Endothelial cell (in vitro differentiated cells): ENCODE results near the gene DNAI2. TPM values are rescaled to one million over a fixed set of nuclear protein-coding genes. Genes with fewer than 3 reads are reported as not detected.

Experiments used
- DNase-seq: peaks from one replicate; pipeline ENCODE4 v3.0.0; 2021; ENCODE audit warnings: low spot score
- H3K27ac Mint-ChIP-seq: one replicate; pipeline ENCODE4 v1.8.0; 2021; ENCODE audit warnings: mixed read lengths, inconsistent platforms; ENCODE audit not compliant: unreplicated experiment
- H3K27me3 Mint-ChIP-seq: one replicate; pipeline ENCODE4 v1.8.0; 2021; ENCODE audit warnings: mild to moderate bottlenecking, moderate library complexity, mixed read lengths, inconsistent platforms; ENCODE audit not compliant: unreplicated experiment
- H3K36me3 Mint-ChIP-seq: one replicate; pipeline ENCODE4 v1.8.0; 2021; ENCODE audit warnings: mild to moderate bottlenecking, low read depth, mixed read lengths, inconsistent platforms; ENCODE audit not compliant: unreplicated experiment
- H3K4me1 Mint-ChIP-seq: one replicate; pipeline ENCODE4 v1.8.0; 2021; ENCODE audit warnings: mild to moderate bottlenecking, mixed read lengths, inconsistent platforms; ENCODE audit not compliant: unreplicated experiment
- H3K4me3 Mint-ChIP-seq: one replicate; pipeline ENCODE4 v1.8.0; 2021; ENCODE audit warnings: mild to moderate bottlenecking, mixed read lengths, inconsistent platforms; ENCODE audit not compliant: unreplicated experiment
- H3K9me3 Mint-ChIP-seq: one replicate; pipeline ENCODE4 v1.8.0; 2021; ENCODE audit warnings: mixed read lengths, inconsistent platforms; ENCODE audit not compliant: unreplicated experiment
- CTCF ChIP-seq: fragments of 200-600 bp; sonication (generic); IDR thresholded peaks from one replicate; pipeline ENCODE4 v1.5.0; 2021; ENCODE audit warnings: antibody characterized with exemption; ENCODE audit not compliant: unreplicated experiment
- total RNA-seq: library from RNA; stranded (reverse); fragmentation: NEBNext Ultra II Directional; extraction: Animal tissue kit (Norgen Biotek cat#: 25700); gene quantifications from one replicate; pipeline ENCODE4 v1.2.1, GENCODE V29; 2021; ENCODE audit not compliant: unreplicated experiment

Gene DNAI2
- total RNA-seq, 1 donor from 2014 or later, result not detected

- no peaks in the 10 kb centered on the region for H3K4me1 Mint-ChIP-seq
- TF ChIP-seq CTCF, result no peak
These were observed 18.5 kb downstream of the DNAI2 start for GRCh38 chr17:74292495-74292894.

GRCh38 chr17:74295625-74296547 lies 21.9 kb downstream of the DNAI2 start:
- H3K27ac Mint-ChIP-seq, result no peak overlapping the region
- no peaks in the 10 kb centered on the region for H3K36me3 Mint-ChIP-seq
- peaks cover 2% of the 10 kb centered on the region for H3K27me3 Mint-ChIP-seq
- H3K4me1 Mint-ChIP-seq, result no peaks in the 10 kb centered on the region
- no peak for DNase-seq
- H3K9me3 Mint-ChIP-seq, result no peaks in the 10 kb centered on the region
- no peak for TF ChIP-seq CTCF
- H3K4me3 Mint-ChIP-seq, result no peak overlapping the region

More at GRCh38 chr17:74292495-74292894, 18.5 kb downstream of the DNAI2 start:
- no peak overlapping the region for H3K4me3 Mint-ChIP-seq
- H3K27ac Mint-ChIP-seq, result no peak overlapping the region
- no peaks in the 10 kb centered on the region for H3K36me3 Mint-ChIP-seq
- no peak for DNase-seq
- no peaks in the 10 kb centered on the region for H3K27me3 Mint-ChIP-seq
- no peaks in the 10 kb centered on the region for H3K9me3 Mint-ChIP-seq

GRCh38 chr17:74296548-74296936 lies 22.5 kb downstream of the DNAI2 start:
- no peaks in the 10 kb centered on the region for H3K9me3 Mint-ChIP-seq
- peaks cover 2% of the 10 kb centered on the region for H3K27me3 Mint-ChIP-seq
- no peaks in the 10 kb centered on the region for H3K4me1 Mint-ChIP-seq
- no peaks in the 10 kb centered on the region for H3K36me3 Mint-ChIP-seq
- H3K27ac Mint-ChIP-seq, result no peak overlapping the region
- peak; percentile 52 for DNase-seq
- H3K4me3 Mint-ChIP-seq, result no peak overlapping the region
- TF ChIP-seq CTCF, result peak; percentile 15

GRCh38 chr17:74297941-74298340 lies 23.9 kb downstream of the DNAI2 start:
- no peak for DNase-seq
- Mint-ChIP-seq H3K9me3 (no peaks in the 10 kb centered on the region), H3K27me3 (peaks cover 4% of the 10 kb centered on the region), H3K36me3 (no peaks in the 10 kb centered on the region), H3K27ac (no peak overlapping the region), H3K4me3 (no peak overlapping the region), H3K4me1 (peaks cover 3% of the 10 kb centered on the region)
- no peak for TF ChIP-seq CTCF

- no peak for DNase-seq
- no peak for TF ChIP-seq CTCF
- no peaks in the 10 kb centered on the region for H3K9me3 Mint-ChIP-seq
- H3K4me1 Mint-ChIP-seq, result peaks cover 3% of the 10 kb centered on the region
- no peaks in the 10 kb centered on the region for H3K36me3 Mint-ChIP-seq
- H3K27ac Mint-ChIP-seq, result no peak overlapping the region
- H3K27me3 Mint-ChIP-seq, result peaks cover 4% of the 10 kb centered on the region
- H3K4me3 Mint-ChIP-seq, result no peak overlapping the region
These were observed 24.7 kb downstream of the DNAI2 start for GRCh38 chr17:74298778-74299177.
